OCI-LY3 (cell line): Measurements from ENCODE around the gene CACNA1C.
"Not testable (repeated sequence)": the region's sequence is repeated elsewhere in the genome, so short reads cannot be mapped to it uniquely, and the experiment has no call there.

Experiments
- H2AFZ ChIP-seq: fragments of 200-600, 300-600 bp; shearing (Covaris generic); 2 replicates; pipeline ENCODE4 v1.6.0; 2014; ENCODE audit warnings: antibody characterized with exemption, low read depth, low read length
- H3K27ac ChIP-seq: fragments of 200-600, 300-600 bp; sonication (generic); 2 replicates; pipeline ENCODE4 v1.5.1; 2014; ENCODE audit warnings: mild to moderate bottlenecking, low read length, moderate library complexity, mixed read lengths
- H3K27me3 ChIP-seq: fragments of 200-600, 300-600 bp; sonication (generic); 2 replicates; pipeline ENCODE4 v1.6.1; 2014; ENCODE audit warnings: low read depth, low read length, mixed read lengths
- H3K36me3 ChIP-seq: fragments of 200-600, 300-600 bp; sonication (generic); replicated peaks from 2 replicates; pipeline ENCODE3; 2014; ENCODE audit warnings: low read depth, low read length, mixed read lengths
- H3K4me1 ChIP-seq: fragments of 300-600, 200-600 bp; sonication (generic); 2 replicates; pipeline ENCODE4 v1.6.1; 2014; ENCODE audit warnings: low read length, mixed read lengths
- H3K4me2 ChIP-seq: fragments of 200-600, 300-600 bp; sonication (generic); 2 replicates; pipeline ENCODE4 v1.6.1; 2014; ENCODE audit warnings: low read length, mixed read lengths
- H3K4me3 ChIP-seq: fragments of 300-600, 200-600 bp; sonication (generic); 2 replicates; pipeline ENCODE4 v1.5.1; 2014; ENCODE audit warnings: antibody characterized with exemption, mild to moderate bottlenecking, low read length, moderate library complexity
- H3K79me2 ChIP-seq: fragments of 300-600, 200-600 bp; shearing (Covaris generic); 2 replicates; pipeline ENCODE4 v1.6.1; 2014; ENCODE audit warnings: mild to moderate bottlenecking, low read length, mixed read lengths
- H3K9ac ChIP-seq: fragments of 300-600, 200-600 bp; shearing (Covaris generic); 2 replicates; pipeline ENCODE4 v1.6.0; 2014; ENCODE audit warnings: mild to moderate bottlenecking, low read length, moderate library complexity
- H3K9me3 ChIP-seq: fragments of 200-600, 300-600 bp; shearing (Covaris generic); 2 replicates; pipeline ENCODE4 v1.6.1; 2014; ENCODE audit warnings: low read length, mixed read lengths; ENCODE audit not compliant: insufficient read depth
- H4K20me1 ChIP-seq: fragments of 200-600, 300-600 bp; sonication (generic); 2 replicates; pipeline ENCODE4 v1.6.1; 2016; ENCODE audit warnings: low read length, mixed read lengths; ENCODE audit not compliant: insufficient read depth
- EZH2phosphoT487 ChIP-seq: fragments of 200-600 bp; shearing (Covaris generic); IDR thresholded peaks from 2 replicates; pipeline ENCODE4 v1.6.1; 2018; ENCODE audit warnings: antibody characterized with exemption, mixed run types, low read depth
- TF ChIP-seq, protein P1 (sequence below): fragments of 200-600, 300-600 bp; sonication (generic); IDR thresholded peaks from 2 replicates; pipeline ENCODE4 v1.5.1; 2014; ENCODE audit warnings: antibody characterized with exemption, low read length, low read depth

Gene CACNA1C

DNA sequence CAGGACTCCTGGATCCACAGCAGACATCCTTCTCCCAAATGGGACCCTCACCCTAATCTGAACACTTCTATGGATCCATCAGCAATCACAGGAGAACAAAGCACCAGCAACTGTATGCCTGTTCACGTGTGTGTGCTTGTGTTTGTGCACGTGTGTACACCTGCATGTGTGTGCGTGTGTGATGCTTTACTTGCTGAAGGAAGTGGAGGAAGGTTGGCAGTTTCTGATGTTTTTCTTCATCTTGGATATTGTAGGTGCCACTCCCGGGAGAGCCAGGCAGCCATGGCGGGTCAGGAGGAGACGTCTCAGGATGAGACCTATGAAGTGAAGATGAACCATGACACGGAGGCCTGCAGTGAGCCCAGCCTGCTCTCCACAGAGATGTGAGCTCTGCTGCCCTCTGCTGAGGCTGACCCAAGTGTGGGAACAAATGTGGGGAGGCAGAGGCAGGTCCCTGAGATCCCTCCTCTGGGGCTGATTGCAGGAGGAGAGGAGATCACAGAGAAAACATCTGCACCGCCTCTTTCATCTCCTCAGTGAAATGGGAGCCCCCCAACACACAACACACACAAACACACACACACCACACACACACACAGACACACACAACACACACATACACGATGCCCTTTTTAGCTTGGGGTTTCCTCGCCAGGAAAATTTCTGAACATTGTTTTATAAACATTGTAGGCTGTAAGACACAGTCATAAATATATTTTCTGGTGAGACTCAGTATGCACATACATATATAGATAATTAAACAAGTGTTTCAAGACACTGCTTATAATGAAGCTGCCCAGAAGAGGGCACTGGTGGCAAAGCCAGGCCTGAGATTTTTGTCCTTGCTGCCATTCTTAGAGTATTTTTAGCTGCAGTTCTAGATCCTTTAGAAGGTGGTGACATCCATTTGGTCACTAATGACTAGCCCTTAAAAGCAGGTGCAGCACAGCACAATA, 629.8 kb downstream of the CACNA1C start:
- H2AFZ ChIP-seq: no peak overlapping the region
- H3K9ac ChIP-seq: no peak overlapping the region
- no peaks in the 10 kb centered on the region for H3K79me2 ChIP-seq
- H3K36me3 ChIP-seq: no peaks in the 10 kb centered on the region
- H3K27me3 ChIP-seq: no peaks in the 10 kb centered on the region
- no peak overlapping the region for H3K4me2 ChIP-seq
- H3K27ac ChIP-seq: no peak overlapping the region
- no peaks in the 10 kb centered on the region for H3K9me3 ChIP-seq
- H3K4me3 ChIP-seq: no peak overlapping the region
- peaks cover 11% of the 10 kb centered on the region for H3K4me1 ChIP-seq
- no peaks in the 10 kb centered on the region for H4K20me1 ChIP-seq
- TF ChIP-seq, protein P1, sequence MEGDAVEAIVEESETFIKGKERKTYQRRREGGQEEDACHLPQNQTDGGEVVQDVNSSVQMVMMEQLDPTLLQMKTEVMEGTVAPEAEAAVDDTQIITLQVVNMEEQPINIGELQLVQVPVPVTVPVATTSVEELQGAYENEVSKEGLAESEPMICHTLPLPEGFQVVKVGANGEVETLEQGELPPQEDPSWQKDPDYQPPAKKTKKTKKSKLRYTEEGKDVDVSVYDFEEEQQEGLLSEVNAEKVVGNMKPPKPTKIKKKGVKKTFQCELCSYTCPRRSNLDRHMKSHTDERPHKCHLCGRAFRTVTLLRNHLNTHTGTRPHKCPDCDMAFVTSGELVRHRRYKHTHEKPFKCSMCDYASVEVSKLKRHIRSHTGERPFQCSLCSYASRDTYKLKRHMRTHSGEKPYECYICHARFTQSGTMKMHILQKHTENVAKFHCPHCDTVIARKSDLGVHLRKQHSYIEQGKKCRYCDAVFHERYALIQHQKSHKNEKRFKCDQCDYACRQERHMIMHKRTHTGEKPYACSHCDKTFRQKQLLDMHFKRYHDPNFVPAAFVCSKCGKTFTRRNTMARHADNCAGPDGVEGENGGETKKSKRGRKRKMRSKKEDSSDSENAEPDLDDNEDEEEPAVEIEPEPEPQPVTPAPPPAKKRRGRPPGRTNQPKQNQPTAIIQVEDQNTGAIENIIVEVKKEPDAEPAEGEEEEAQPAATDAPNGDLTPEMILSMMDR: peak; percentile 70
- no peak for TF ChIP-seq EZH2phosphoT487

DNA sequence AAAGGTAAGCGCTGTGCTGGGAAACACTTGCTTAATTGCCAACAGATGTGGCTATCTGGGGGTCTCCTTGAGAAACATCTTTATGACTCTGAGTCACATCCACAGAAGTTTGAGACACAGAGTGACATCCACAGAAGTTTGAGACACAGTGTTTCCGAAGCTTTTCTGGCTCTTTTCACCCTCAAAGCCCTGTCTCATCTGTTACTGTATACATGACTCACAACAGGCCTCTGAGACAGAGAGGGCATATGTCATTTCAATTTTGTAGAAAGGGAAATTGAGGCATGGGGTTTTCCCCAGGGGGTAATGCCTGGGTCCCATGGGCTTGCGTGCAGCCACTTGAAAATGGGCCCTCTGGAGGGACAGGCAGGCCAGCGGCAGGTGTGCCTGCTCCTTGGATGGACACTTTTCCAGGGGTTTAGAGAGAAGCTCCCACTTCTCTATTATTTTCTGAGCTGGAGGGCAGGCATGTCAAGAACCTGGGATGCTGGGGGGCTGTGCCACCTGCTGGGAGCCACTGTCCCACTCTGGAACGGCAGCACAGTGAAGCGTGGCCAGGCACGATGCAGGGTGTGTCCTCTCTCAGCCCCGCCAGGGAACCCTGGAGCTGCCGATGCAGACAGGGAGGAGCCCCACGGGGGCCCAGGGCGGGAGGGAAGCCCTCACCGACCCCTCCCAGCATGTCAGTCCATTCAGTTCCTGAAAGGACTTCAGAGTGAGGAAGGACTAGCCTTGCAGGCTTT, 630.7 kb downstream of the CACNA1C start:
- H3K79me2 ChIP-seq: no peaks in the 10 kb centered on the region
- no peak overlapping the region for H2AFZ ChIP-seq
- no peaks in the 10 kb centered on the region for H4K20me1 ChIP-seq
- H3K27ac ChIP-seq: no peak overlapping the region
- H3K4me3 ChIP-seq: no peak overlapping the region
- TF ChIP-seq EZH2phosphoT487: no peak
- no peaks in the 10 kb centered on the region for H3K27me3 ChIP-seq
- H3K9ac ChIP-seq: no peak overlapping the region
- H3K4me2 ChIP-seq: 0 out of 2 replicates have a peak overlapping the region, but pooled peaks have one; percentile 9
- no peaks in the 10 kb centered on the region for H3K36me3 ChIP-seq
- H3K4me1 ChIP-seq: peaks cover 11% of the 10 kb centered on the region
- no peaks in the 10 kb centered on the region for H3K9me3 ChIP-seq

DNA sequence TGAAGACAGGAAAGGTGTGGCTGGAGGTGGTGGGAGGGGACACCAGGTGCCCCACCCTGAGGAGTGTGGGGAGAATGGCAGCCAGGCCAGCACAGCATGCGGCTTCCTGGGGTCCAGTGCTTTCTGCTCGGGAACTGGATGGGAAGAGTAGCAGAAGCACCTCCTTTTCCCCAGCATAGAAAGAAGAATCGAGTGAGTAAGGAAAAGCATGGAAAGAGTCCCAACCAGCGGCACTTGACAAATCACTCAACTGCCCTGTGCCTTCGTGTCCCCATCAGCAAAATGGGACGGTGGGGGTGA, 631.2 kb downstream of the CACNA1C start:
- not testable (repeated sequence) for H3K27ac ChIP-seq
- 0 out of 2 replicates have a peak overlapping the region, but pooled peaks have one; percentile 9 for H3K4me2 ChIP-seq

DNA sequence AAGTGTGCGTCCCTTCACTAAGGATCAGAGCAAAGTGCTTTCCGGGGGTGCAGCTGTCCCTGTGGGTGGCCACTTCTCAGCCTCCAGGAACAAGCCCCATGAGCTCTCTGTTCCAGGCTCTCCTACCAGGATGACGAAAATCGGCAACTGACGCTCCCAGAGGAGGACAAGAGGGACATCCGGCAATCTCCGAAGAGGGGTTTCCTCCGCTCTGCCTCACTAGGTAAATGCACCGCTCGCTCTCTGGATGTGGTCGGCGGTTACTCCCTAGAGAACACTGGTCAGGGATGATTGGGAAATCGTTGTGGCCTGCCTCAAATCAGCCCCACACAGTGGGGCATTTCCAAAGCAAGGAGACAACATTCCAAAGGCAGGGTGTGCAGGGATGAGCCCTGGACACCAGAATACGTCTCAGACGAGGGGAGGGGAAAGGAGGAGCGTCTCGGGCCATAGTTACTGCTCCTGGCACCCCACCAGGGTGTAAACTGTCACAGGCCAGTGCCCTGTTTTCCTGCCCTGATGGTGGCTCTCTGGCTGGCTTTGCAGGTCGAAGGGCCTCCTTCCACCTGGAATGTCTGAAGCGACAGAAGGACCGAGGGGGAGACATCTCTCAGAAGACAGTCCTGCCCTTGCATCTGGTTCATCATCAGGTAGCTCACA, 633.0 kb downstream of the CACNA1C start:
- H3K4me3 ChIP-seq, H3K36me3 ChIP-seq, H4K20me1 ChIP-seq, H3K27me3 ChIP-seq, H2AFZ ChIP-seq, H3K9me3 ChIP-seq, H3K9ac ChIP-seq, H3K79me2 ChIP-seq, H3K27ac ChIP-seq, H3K4me2 ChIP-seq: not testable (repeated sequence)
- H3K4me1 ChIP-seq: peaks cover 11% of the 10 kb centered on the region

More for the DNA sequence above, 631.2 kb downstream of the CACNA1C start:
- not testable (repeated sequence) for H3K4me3 ChIP-seq, H2AFZ ChIP-seq, H3K9ac ChIP-seq, H3K27me3 ChIP-seq, H3K79me2 ChIP-seq, H3K36me3 ChIP-seq, H3K9me3 ChIP-seq, H4K20me1 ChIP-seq
- peaks cover 11% of the 10 kb centered on the region for H3K4me1 ChIP-seq

DNA sequence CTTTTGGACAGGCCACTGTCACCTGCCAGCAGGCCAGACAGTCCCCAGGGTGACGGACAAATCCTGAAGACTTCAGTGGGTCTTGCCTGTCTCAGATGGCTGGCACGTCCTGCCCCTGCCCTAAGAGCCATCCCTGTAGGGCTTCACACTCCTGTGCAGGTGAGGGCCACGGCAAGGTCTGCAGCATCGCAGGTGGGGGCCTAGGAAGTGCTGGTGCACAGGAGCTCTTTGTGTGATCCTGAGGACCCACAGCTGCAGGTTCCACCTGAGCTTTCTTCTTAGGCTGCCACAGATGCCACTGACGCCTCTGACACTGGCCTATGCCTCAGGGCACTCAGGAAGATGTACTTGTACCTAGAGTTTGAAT, 633.5 kb downstream of the CACNA1C start:
- no peaks in the 10 kb centered on the region for H4K20me1 ChIP-seq
- no peak overlapping the region for H3K4me2 ChIP-seq
- TF ChIP-seq, protein P1: no peak
- no peak for TF ChIP-seq EZH2phosphoT487

More for the DNA sequence above, 633.5 kb downstream of the CACNA1C start:
- Histone ChIP-seq H3K27me3 (no peaks in the 10 kb centered on the region), H3K9ac (no peak overlapping the region), H3K9me3 (no peaks in the 10 kb centered on the region), H3K4me3 (no peak overlapping the region), H3K79me2 (no peaks in the 10 kb centered on the region), H2AFZ (no peak overlapping the region), H3K4me1 (peaks cover 11% of the 10 kb centered on the region), H3K36me3 (no peaks in the 10 kb centered on the region), H3K27ac (no peak overlapping the region)
